Measurements from ENCODE around the gene MYO1F. TPM values are rescaled to one million over a fixed set of nuclear protein-coding genes. Genes with fewer than 3 reads are reported as not detected.

The MYO1F gene
- total RNA-seq, 2 donors from 2014 or later: 23.3 to 54.1 TPM

DNA sequence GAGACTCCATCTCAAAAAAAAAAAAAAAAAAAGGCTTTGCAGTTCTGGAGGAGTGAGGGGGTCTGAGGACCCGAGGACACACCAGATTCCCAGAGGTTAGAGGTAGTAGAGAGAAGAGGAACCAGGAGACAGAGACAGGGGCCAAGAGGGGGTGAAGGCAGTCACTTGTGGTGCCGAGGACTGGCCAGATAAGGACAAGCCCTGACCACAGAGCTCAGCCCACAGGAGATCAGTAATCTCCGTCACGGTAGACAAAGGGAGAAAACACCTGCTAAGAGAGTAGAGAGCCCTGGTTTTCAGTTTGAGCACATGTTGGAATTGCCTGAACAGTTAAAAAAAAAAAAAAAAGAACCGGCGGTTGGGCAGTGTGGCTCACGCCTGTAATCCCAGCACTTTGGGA, 73.1 kb downstream of the MYO1F start:
- no peaks in the 10 kb centered on the region for H3K27me3 Mint-ChIP-seq (ENCODE audit: low read depth)
- H3K4me1 Mint-ChIP-seq (ENCODE audit: low read depth): peaks cover 21% of the 10 kb centered on the region
- no peaks in the 10 kb centered on the region for H3K36me3 Mint-ChIP-seq (ENCODE audit: insufficient read depth in 2 of 2)
- ATAC-seq (replicated peaks in 1 of 2) (no peak), DNase-seq (no peak)
- H3K27ac Mint-ChIP-seq: no peak overlapping the region
- peak overlapping the region; percentile 9 to 50 for H3K4me3 Mint-ChIP-seq
- no peaks in the 10 kb centered on the region for H3K9me3 Mint-ChIP-seq

DNA sequence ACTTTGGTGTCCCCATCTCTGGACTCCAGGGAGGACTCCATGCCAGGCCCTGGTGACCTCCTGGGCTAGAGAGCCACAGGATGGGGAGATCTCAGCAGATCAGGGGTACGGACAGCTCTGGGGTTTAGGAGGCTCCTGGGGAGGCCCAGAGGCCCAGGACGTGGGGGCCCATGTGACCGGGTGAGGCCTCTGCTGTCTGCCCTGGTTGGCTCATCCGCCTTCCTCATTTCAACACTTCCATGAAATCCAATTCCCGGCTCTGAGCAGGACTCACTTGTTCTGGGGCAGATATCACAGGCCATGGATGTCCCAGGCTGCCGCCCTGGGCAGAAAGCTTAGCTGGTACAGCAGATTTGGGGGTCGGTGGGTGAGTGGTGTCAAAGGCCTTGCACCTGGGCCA, 73.7 kb downstream of the MYO1F start:
- H3K27me3 Mint-ChIP-seq (ENCODE audit: low read depth): no peaks in the 10 kb centered on the region
- no peak overlapping the region for H3K4me3 Mint-ChIP-seq
- ATAC-seq (replicated peaks in 1 of 2) (no peak), DNase-seq (no peak)
- H3K4me1 Mint-ChIP-seq (ENCODE audit: low read depth): peaks cover 21% of the 10 kb centered on the region
- H3K27ac Mint-ChIP-seq: no peak overlapping the region
- no peaks in the 10 kb centered on the region for H3K9me3 Mint-ChIP-seq
- H3K36me3 Mint-ChIP-seq (ENCODE audit: insufficient read depth in 2 of 2): no peaks in the 10 kb centered on the region

- Mint-ChIP-seq H3K27ac (no peak overlapping the region), H3K4me1 (ENCODE audit: low read depth) (peaks cover 21% of the 10 kb centered on the region), H3K9me3 (no peaks in the 10 kb centered on the region), H3K4me3 (no peak overlapping the region), H3K27me3 (ENCODE audit: low read depth) (no peaks in the 10 kb centered on the region), H3K36me3 (ENCODE audit: insufficient read depth in 2 of 2) (no peaks in the 10 kb centered on the region)
- ATAC-seq (replicated peaks in 1 of 2) (no peak), DNase-seq (no peak)
Observed at GRCh38 chr19:8501981-8502380, 75.3 kb downstream of the MYO1F start.

DNA sequence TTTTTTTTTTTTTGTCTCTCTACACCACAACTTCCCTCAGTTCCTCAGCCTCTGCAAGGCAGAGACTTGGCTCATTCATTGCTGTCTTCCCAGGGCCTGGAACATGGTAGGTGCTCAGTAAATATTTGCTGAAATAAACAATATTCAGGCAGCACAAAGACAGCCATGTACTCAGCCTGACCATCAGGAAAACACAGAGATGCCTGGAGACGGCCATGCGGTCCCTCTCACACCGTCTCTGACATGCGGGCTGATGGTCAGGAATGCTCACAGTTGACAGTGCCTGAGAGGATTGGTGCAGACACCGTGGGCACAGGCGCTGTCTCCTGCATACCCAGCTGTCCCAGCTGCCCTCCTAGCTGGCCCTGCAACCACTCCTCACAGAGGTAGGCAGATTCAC, 75.7 kb downstream of the MYO1F start:
- Mint-ChIP-seq H3K27me3 (ENCODE audit: low read depth) (no peaks in the 10 kb centered on the region), H3K27ac (no peak overlapping the region), H3K9me3 (no peaks in the 10 kb centered on the region), H3K36me3 (ENCODE audit: insufficient read depth in 2 of 2) (no peaks in the 10 kb centered on the region), H3K4me1 (ENCODE audit: low read depth) (peaks cover 19% of the 10 kb centered on the region), H3K4me3 (no peak overlapping the region)
- no peak for DNase-seq
- ATAC-seq (replicated peaks in 1 of 2): no peak

DNA sequence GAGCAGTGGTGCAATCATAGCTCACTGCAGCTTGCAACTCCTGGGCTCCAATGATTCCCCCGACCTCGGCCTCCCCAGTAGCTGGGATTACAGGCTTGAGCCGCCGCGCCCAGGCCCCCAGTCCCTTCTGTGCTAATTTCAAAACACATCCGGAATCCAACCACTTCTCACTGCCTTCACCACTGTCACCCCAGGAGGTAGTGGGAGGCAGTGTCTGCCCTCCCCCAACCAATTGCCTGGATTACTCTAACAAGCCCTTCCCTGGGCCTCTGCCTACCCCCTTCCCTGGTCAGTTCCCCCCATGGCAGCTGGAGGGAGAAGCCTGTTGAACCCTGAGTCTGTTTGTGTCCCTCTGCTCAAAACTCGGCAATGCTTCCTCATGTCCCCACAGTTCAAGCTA, 77.1 kb downstream of the MYO1F start:
- DNase-seq (no peak), ATAC-seq (replicated peaks in 1 of 2) (no peak)
- Mint-ChIP-seq H3K27me3 (ENCODE audit: low read depth) (no peaks in the 10 kb centered on the region), H3K4me3 (no peak overlapping the region), H3K36me3 (ENCODE audit: insufficient read depth in 2 of 2) (no peaks in the 10 kb centered on the region), H3K9me3 (no peaks in the 10 kb centered on the region), H3K27ac (no peak overlapping the region), H3K4me1 (ENCODE audit: low read depth) (peaks cover 15% of the 10 kb centered on the region)

DNA sequence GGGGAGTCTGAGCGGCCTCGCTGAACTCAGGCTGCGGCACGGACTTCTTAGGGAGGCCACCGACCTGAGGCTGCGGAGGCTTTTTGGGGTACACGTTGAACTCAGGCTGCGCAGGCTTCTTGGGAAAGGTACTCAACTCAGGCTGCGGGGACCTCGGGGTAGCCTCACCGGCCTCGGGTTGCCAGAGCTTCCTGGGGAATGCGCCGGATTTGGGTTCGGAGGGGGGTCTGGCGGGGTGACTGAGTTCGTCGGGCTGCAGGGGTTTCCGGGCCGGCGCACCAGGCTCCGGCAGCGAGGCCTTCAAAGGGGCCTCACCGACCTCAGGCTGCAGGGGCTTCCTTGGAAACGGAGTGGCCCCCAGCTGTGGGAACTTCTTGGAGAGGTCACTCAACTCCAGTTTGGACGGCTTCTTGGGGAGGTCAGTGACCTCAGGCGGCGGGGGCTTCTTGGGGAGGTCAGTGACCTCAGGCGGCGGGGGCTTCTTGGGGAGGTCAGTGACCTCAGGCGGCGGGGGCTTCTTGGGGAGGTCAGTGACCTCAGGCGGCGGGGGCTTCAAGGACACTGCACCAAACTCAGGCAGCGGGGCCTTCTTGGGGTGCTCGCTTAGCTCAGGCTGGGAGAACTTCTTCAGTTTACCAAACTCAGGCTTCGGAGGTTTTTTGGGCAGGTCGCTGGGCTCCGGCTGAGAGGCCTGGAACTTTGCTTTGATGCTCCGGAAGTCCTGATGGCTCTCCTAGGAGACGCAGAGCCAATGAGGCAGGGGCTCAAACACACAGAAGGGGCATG, 78.0 kb downstream of the MYO1F start:
- H3K36me3 Mint-ChIP-seq (ENCODE audit: insufficient read depth in 2 of 2): no peaks in the 10 kb centered on the region
- no peak overlapping the region for H3K27ac Mint-ChIP-seq
- H3K9me3 Mint-ChIP-seq: no peaks in the 10 kb centered on the region
- H3K27me3 Mint-ChIP-seq (ENCODE audit: low read depth): no peaks in the 10 kb centered on the region
- ATAC-seq (replicated peaks in 1 of 2) (no peak), DNase-seq (no peak)
- H3K4me3 Mint-ChIP-seq: no peak overlapping the region
- peaks cover 16% of the 10 kb centered on the region for H3K4me1 Mint-ChIP-seq (ENCODE audit: low read depth)

DNA sequence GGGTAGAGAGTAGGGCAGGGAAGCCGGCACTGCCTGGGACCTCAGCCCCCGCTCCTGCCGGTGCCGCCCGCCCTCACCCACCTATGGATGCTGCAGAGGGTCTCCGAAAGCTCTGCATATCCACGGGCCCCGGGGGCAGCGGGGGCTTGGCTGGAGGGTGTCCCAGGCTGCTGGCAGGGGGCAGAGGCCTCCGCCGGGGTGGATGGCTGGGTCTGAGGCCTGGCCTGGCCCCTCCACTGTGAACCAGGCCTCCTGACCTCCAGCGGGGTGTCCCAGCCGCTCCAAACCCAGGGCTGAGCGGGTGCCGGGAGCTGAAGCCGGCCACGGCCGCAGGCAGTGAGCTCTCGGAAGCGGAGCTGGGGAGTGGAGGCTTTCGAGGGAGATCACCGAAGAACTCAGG, 78.9 kb downstream of the MYO1F start:
- no peaks in the 10 kb centered on the region for H3K36me3 Mint-ChIP-seq (ENCODE audit: insufficient read depth in 2 of 2)
- H3K4me3 Mint-ChIP-seq: no peak overlapping the region
- H3K27me3 Mint-ChIP-seq (ENCODE audit: low read depth): no peaks in the 10 kb centered on the region
- peaks cover 18% of the 10 kb centered on the region for H3K4me1 Mint-ChIP-seq (ENCODE audit: low read depth)
- DNase-seq: no peak
- ATAC-seq (replicated peaks in 1 of 2): no peak
- no peak overlapping the region for H3K27ac Mint-ChIP-seq
- no peaks in the 10 kb centered on the region for H3K9me3 Mint-ChIP-seq

- H3K27ac Mint-ChIP-seq: no peak overlapping the region
Observed at GRCh38 chr19:8494158-8494557, 83.1 kb downstream of the MYO1F start.

GRCh38 chr19:8491574-8491973, 85.7 kb downstream of the MYO1F start:
- peaks cover 2 to 6% of the 10 kb centered on the region in 2 donors for H3K36me3 Mint-ChIP-seq (ENCODE audit: insufficient read depth in 2 of 2)
- no peaks in the 10 kb centered on the region for H3K27me3 Mint-ChIP-seq (ENCODE audit: low read depth)
- ATAC-seq (replicated peaks in 1 of 2) (no peak), DNase-seq (no peak)
- H3K9me3 Mint-ChIP-seq: no peaks in the 10 kb centered on the region
- H3K27ac Mint-ChIP-seq: no peak overlapping the region
- peaks cover 29% of the 10 kb centered on the region for H3K4me1 Mint-ChIP-seq (ENCODE audit: low read depth)
- no peak overlapping the region for H3K4me3 Mint-ChIP-seq

More at GRCh38 chr19:8494158-8494557, 83.1 kb downstream of the MYO1F start:
- peak overlapping the region; percentile 7 to 39 for H3K4me3 Mint-ChIP-seq
- peaks cover 0 to 2% of the 10 kb centered on the region in 2 donors for H3K36me3 Mint-ChIP-seq (ENCODE audit: insufficient read depth in 2 of 2)
- H3K27me3 Mint-ChIP-seq (ENCODE audit: low read depth): no peaks in the 10 kb centered on the region
- H3K9me3 Mint-ChIP-seq: no peaks in the 10 kb centered on the region
- H3K4me1 Mint-ChIP-seq (ENCODE audit: low read depth): peaks cover 10% of the 10 kb centered on the region
- peak; percentile 54 to 60 for ATAC-seq (replicated peaks in 1 of 2)
- DNase-seq: peak in 1 of 2 donors; percentile 24

DNA sequence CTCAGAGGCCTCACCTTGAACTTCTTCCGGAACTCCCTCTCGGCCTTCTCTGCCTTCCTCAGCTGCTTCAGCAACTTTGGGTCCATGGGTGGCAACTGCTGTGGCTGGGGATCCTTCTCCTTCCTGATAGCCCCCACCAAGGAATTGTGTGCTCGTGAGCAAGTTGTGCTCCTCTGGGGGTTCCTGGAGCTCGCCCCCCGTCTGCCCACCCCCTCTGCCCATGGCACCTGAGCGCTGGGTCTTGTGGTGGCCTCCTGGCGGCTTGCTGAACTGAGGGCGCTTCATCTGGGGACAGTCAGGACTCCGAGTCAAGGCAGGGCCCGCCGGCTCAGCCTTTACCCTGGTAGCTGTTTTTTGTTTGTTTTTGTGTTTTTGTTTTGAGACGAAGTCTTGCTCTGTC, 86.4 kb downstream of the MYO1F start:
- H3K27me3 Mint-ChIP-seq (ENCODE audit: low read depth): no peaks in the 10 kb centered on the region
- no peaks in the 10 kb centered on the region for H3K9me3 Mint-ChIP-seq
- H3K27ac Mint-ChIP-seq: no peak overlapping the region
- no peak overlapping the region for H3K4me3 Mint-ChIP-seq
- no peak for ATAC-seq (replicated peaks in 1 of 2)
- H3K36me3 Mint-ChIP-seq (ENCODE audit: insufficient read depth in 2 of 2): peaks cover 4 to 6% of the 10 kb centered on the region in 2 donors
- H3K4me1 Mint-ChIP-seq (ENCODE audit: low read depth): peaks cover 36% of the 10 kb centered on the region
- no peak for DNase-seq

GRCh38 chr19:8490395-8490760, 86.9 kb downstream of the MYO1F start:
- Mint-ChIP-seq H3K36me3 (ENCODE audit: insufficient read depth in 2 of 2) (peaks cover 5 to 6% of the 10 kb centered on the region in 2 donors), H3K27me3 (ENCODE audit: low read depth) (no peaks in the 10 kb centered on the region), H3K9me3 (no peaks in the 10 kb centered on the region), H3K4me3 (no peak overlapping the region), H3K27ac (peak overlapping the region; percentile 39), H3K4me1 (ENCODE audit: low read depth) (peaks cover 36% of the 10 kb centered on the region)
- no peak for ATAC-seq (replicated peaks in 1 of 2)
- no peak for DNase-seq

DNA sequence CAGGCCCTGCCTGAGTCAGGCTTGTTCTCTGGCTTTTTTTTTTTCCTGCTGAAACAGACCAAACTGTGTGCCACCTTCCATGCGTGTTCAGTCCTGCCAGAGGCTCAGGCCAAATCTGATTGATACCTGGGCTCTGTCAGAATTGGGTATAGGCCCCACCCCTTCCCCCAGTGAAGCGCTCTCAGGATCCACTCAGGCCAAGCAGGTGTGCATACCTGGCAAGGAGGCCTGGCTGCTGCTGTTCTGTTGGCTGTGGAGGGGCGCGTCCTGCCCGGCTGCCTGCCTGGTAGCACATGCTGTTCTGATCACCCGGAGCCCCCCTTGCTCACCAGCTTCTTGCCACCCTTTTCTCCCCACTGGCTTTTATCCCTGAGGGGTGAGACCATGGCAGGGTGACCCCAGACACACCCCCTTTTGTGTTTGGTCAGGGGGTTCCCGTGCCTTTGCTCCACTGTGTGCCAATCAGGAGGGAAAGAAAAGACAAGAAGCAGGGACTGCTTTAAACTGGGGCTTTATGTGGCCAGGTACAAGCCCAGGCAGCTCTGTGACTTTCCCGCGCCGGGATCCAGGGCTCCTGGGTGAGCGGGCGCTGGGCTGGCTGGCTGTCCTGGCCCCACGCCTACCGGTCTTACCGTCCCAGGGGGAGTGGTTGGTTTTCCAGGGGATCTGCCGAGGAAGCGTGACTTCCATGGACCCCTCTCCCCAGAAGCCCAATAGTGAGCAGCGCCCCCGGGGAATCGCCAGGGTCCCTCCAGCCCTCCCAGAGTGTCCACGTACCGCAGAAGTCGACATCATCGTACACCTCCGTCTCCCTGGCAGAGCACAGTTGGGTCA, 87.5 kb downstream of the MYO1F start:
- H3K4me1 Mint-ChIP-seq (ENCODE audit: low read depth): peaks cover 36% of the 10 kb centered on the region
- H3K36me3 Mint-ChIP-seq (ENCODE audit: insufficient read depth in 2 of 2): peaks cover 6 to 11% of the 10 kb centered on the region in 2 donors
- H3K4me3 Mint-ChIP-seq: no peak overlapping the region
- no peaks in the 10 kb centered on the region for H3K27me3 Mint-ChIP-seq (ENCODE audit: low read depth)
- H3K27ac Mint-ChIP-seq: no peak overlapping the region
- no peak for ATAC-seq (replicated peaks in 1 of 2)
- no peaks in the 10 kb centered on the region for H3K9me3 Mint-ChIP-seq
- DNase-seq: no peak

DNA sequence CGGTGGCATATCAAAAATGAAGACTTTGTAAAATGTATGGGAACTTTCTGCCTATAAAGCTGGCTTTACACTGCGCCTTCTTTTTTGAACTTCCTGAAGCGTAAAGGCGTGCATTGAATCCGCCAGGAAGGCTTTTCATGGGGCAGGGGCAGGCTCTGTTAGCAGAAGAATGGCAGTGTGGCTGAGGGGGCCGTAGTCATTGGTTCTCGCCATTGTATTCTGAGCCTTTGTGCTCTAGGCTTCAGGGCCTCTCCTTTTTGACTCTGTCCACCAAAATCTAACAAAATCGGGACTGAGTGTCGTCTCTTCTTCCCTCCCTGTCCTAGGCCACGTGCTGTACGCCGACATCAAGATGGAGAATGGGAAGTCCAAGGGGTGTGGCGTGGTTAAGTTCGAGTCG, 88.9 kb downstream of the MYO1F start:
- no peaks in the 10 kb centered on the region for H3K9me3 Mint-ChIP-seq
- peaks cover 26% of the 10 kb centered on the region for H3K4me1 Mint-ChIP-seq (ENCODE audit: low read depth)
- H3K27me3 Mint-ChIP-seq (ENCODE audit: low read depth): no peaks in the 10 kb centered on the region
- no peak overlapping the region for H3K4me3 Mint-ChIP-seq
- ATAC-seq (replicated peaks in 1 of 2): no peak
- peak overlapping the region; percentile 38 for H3K27ac Mint-ChIP-seq
- H3K36me3 Mint-ChIP-seq (ENCODE audit: insufficient read depth in 2 of 2): peaks cover 6 to 19% of the 10 kb centered on the region in 2 donors
- DNase-seq: no peak
